HepG2 (cell line): ENCODE results near the gene CLEC16A. TPM values are rescaled to one million over a fixed set of nuclear protein-coding genes. Genes with fewer than 3 reads are reported as not detected.

Experiments used
- ATAC-seq: fragments of 200-7000 bp; cut with Tn5 transposase; 3 replicates; pipeline ENCODE4 v1.9.1; 2020; ENCODE audit warnings: mild to moderate bottlenecking, moderate library complexity
- BruUV-seq: library from RNA; stranded (reverse); fragments of 400-500 nt; replicated peaks from 2 replicates; lab custom pipeline; 2021; lab: Mats Ljungman, UMichigan
- CTCF ChIA-PET: fragments of 300-600 bp; formaldehyde crosslinking; extraction: SDS; loops from one replicate; lab custom pipeline; 2021; ENCODE audit warnings: low total read pairs, inconsistent platforms, low intra/inter-chr PET ratio; lab: Yijun Ruan, JAX
- POLR2A ChIA-PET: fragments of 350-600 bp; sonication (Branson Sonifier 250); formaldehyde crosslinking; loops from one replicate; lab custom pipeline; 2020; ENCODE audit warnings: antibody characterized with exemption, inconsistent platforms; lab: Yijun Ruan, JAX
- DNase-seq: peaks from one replicate; pipeline ENCODE4 v3.0.0-alpha.2; 2015; ENCODE audit warnings: low spot score
- FAIRE-seq: peaks from 3 replicates; lab custom pipeline; 2011; peaks lifted over from hg19 to GRCh38; lab: Jason Lieb, UNC
- H2AFZ ChIP-seq: one replicate; pipeline ENCODE4 v1.6.1; 2011; ENCODE audit warnings: low read length, inconsistent platforms
- H3K27ac ChIP-seq: fragments of 300-600 bp; 3 replicates; pipeline ENCODE4 v1.8.0; 2011; ENCODE audit warnings: mixed run types, mild to moderate bottlenecking, mixed read lengths, low read length, inconsistent platforms; ENCODE audit not compliant: insufficient read depth; ENCODE audit errors: extremely low read length
- H3K27me3 ChIP-seq, 2 experiments: fragments of 200-600 bp in 1 of 2; 2 replicates in 1 of 2; 3 replicates in 1 of 2; pipeline versions ENCODE4 v1.6.0 to v1.8.0; 2011; ENCODE audit warnings: low read length in 2 of 2, mild to moderate bottlenecking in 2 of 2, moderate library complexity in 2 of 2, inconsistent platforms in 1 of 2; ENCODE audit not compliant: insufficient read depth in 2 of 2, control insufficient read depth in 1 of 2
- H3K36me3 ChIP-seq, 2 experiments: fragments of 200-600 bp in 1 of 2; replicated peaks in 1 of 2; 2 replicates in 1 of 2; 3 replicates in 1 of 2; pipeline versions ENCODE4 v1.5.1 to v1.8.0; 2011; ENCODE audit warnings: low read length in 2 of 2, inconsistent platforms in 1 of 2; ENCODE audit not compliant: insufficient read depth in 2 of 2, control insufficient read depth in 1 of 2
- H3K4me1 ChIP-seq: 2 replicates; pipeline ENCODE4 v1.5.1; 2012; ENCODE audit warnings: low read length, inconsistent platforms; ENCODE audit not compliant: insufficient read depth
- H3K4me2 ChIP-seq: 2 replicates; pipeline ENCODE4 v1.6.0; 2011; ENCODE audit warnings: low read depth, low read length, inconsistent platforms
- H3K4me3 ChIP-seq, 3 experiments: fragments of 200-600 bp in 1 of 3; sonication (generic), shearing (Covaris generic) in 1 of 3; replicated peaks in 1 of 3; 2 replicates each; pipeline ENCODE4 v1.5.1; 2011 to 2016; ENCODE audit warnings: low read length in 3 of 3, inconsistent platforms in 2 of 3, low read depth in 2 of 3, mild to moderate bottlenecking in 2 of 3, control low read depth in 1 of 3, mixed read lengths in 1 of 3; ENCODE audit not compliant: insufficient read depth in 1 of 3
- H3K79me2 ChIP-seq: one replicate; pipeline ENCODE4 v1.6.1; 2011; ENCODE audit warnings: low read length, inconsistent platforms; ENCODE audit not compliant: insufficient read depth
- H3K9ac ChIP-seq: 2 replicates; pipeline ENCODE4 v1.6.0; 2011; ENCODE audit warnings: mild to moderate bottlenecking, low read depth, low read length, inconsistent platforms; ENCODE audit not compliant: insufficient read depth
- H3K9me3 ChIP-seq: 2 replicates; pipeline ENCODE4 v1.5.1; 2012; ENCODE audit warnings: mild to moderate bottlenecking, low read length
- H4K20me1 ChIP-seq: 2 replicates; pipeline ENCODE4 v1.6.0; 2011; ENCODE audit warnings: inconsistent platforms, mild to moderate bottlenecking, low read length, moderate library complexity; ENCODE audit not compliant: insufficient read depth
- ATF7 ChIP-seq, 2 experiments: fragments of 450-650 bp in 1 of 2; sonication (generic) in 1 of 2; formaldehyde crosslinking in 1 of 2; IDR thresholded peaks; 2 replicates each; pipeline versions ENCODE4 v1.4.0 to v1.6.1; 2016 to 2020; ENCODE audit warnings: antibody characterized with exemption in 1 of 2, mild to moderate bottlenecking in 1 of 2, missing genetic modification reagents in 1 of 2
- BCL3 ChIP-seq: sonication (generic); formaldehyde crosslinking; IDR thresholded peaks from 2 replicates; pipeline ENCODE4 v1.5.1; 2020; ENCODE audit warnings: mild to moderate bottlenecking, missing genetic modification reagents, moderate library complexity
- EZH2 ChIP-seq: conservative IDR thresholded peaks from 2 replicates; pipeline ENCODE4 v1.6.1; 2012; ENCODE audit warnings: mild to moderate bottlenecking, low read depth, low read length, moderate library complexity
- GATA4 ChIP-seq: sonication (generic); IDR thresholded peaks from 2 replicates; pipeline ENCODE4 v1.6.1; 2016; ENCODE audit warnings: antibody characterized with exemption, low read depth, borderline replicate concordance
- HBP1 ChIP-seq: IDR thresholded peaks from 2 replicates; pipeline ENCODE4 v1.6.1; 2016; ENCODE audit warnings: low read depth, control low read depth
- KDM5B ChIP-seq: sonication (generic); formaldehyde crosslinking; IDR thresholded peaks from 2 replicates; pipeline ENCODE4 v1.4.0; 2020; ENCODE audit warnings: missing genetic modification reagents, mild to moderate bottlenecking, borderline replicate concordance
- KMT2A ChIP-seq: sonication (generic); formaldehyde crosslinking; IDR thresholded peaks from 2 replicates; pipeline ENCODE4 v1.4.0; 2020; ENCODE audit warnings: missing genetic modification reagents
- KMT2B ChIP-seq: IDR thresholded peaks from 2 replicates; pipeline ENCODE4 v1.6.1; 2016; ENCODE audit warnings: missing genetic modification reagents, missing compliant biosample characterization
- POLR2A ChIP-seq, 2 experiments: IDR thresholded peaks; 2 replicates each; pipeline ENCODE4 v1.6.1; 2011; ENCODE audit warnings: low read depth in 2 of 2, low read length in 2 of 2, mild to moderate bottlenecking in 1 of 2, moderate library complexity in 1 of 2; ENCODE audit not compliant: insufficient read depth in 1 of 2
- POLR2AphosphoS5 ChIP-seq: IDR thresholded peaks from 2 replicates; pipeline ENCODE4 v1.6.1; 2012; ENCODE audit warnings: low read depth, low read length
- SCMH1 ChIP-seq: sonication (generic); formaldehyde crosslinking; IDR thresholded peaks from 2 replicates; pipeline ENCODE4 v1.9.0; 2021; ENCODE audit warnings: missing genetic modification reagents, mild to moderate bottlenecking, borderline replicate concordance
- SMC3 ChIP-seq: IDR thresholded peaks from 2 replicates; pipeline ENCODE4 v1.6.1; 2011; ENCODE audit warnings: low read length, improper control_type of control experiment
- XRCC5 ChIP-seq: fragments of 200-400 bp; formaldehyde crosslinking; optimal IDR thresholded peaks from 2 replicates; pipeline ENCODE3; 2017; ENCODE audit warnings: mild to moderate bottlenecking, low read length
- ZBTB25 ChIP-seq: IDR thresholded peaks from 2 replicates; pipeline ENCODE4 v1.6.1; 2018; ENCODE audit warnings: missing genetic modification reagents
- ZBTB38 ChIP-seq: sonication (generic); formaldehyde crosslinking; IDR thresholded peaks from 2 replicates; pipeline ENCODE4 v1.5.1; 2020; ENCODE audit warnings: mild to moderate bottlenecking, missing genetic modification reagents
- ZNF274 ChIP-seq: sonication (generic); formaldehyde crosslinking; IDR thresholded peaks from 2 replicates; pipeline ENCODE4 v1.5.1; 2020; ENCODE audit warnings: mild to moderate bottlenecking, missing genetic modification reagents
- ZNF691 ChIP-seq: sonication (generic); formaldehyde crosslinking; IDR thresholded peaks from 2 replicates; pipeline ENCODE4 v1.4.0; 2020; ENCODE audit warnings: missing genetic modification reagents, low read depth, mild to moderate bottlenecking, borderline replicate concordance
- ZNF772 ChIP-seq: sonication (generic); formaldehyde crosslinking; IDR thresholded peaks from 2 replicates; pipeline ENCODE4 v1.5.0; 2020; ENCODE audit warnings: mild to moderate bottlenecking, missing genetic modification reagents
- WGBS: methylation state at CpG from one replicate; pipeline ENCODE4 v1.1.6; 2017; ENCODE audit warnings: low lambda C conversion rate; 5-methylcytosine and 5-hydroxymethylcytosine counted together
- in situ Hi-C: cut with HindIII; loops from 2 replicates; pipeline ENCODE4 v1.10.0; 2017; ENCODE audit warnings: low pct_unique_long_range_greater_than_20kb; ENCODE audit not compliant: extremely low pct_ligation_motif_present
- intact Hi-C: fragments of 100-400 bp; cut with micrococcal nuclease; formaldehyde crosslinking; loops from one replicate; pipeline ENCODE4 v1.10.0; 2022; ENCODE audit not compliant: unreplicated experiment
- polyA plus RNA-seq, 8 experiments: library from polyadenylated mRNA; depleted of rRNA in 3 of 8; stranded (reverse) in 7 of 8; unstranded in 1 of 8; fragments of >200 nt; fragmentation: Illumina TruSeq in 4 of 8; extraction: Trizol in 4 of 8; gene quantifications; 2 replicates each; pipeline versions ENCODE4 v1.2.1 to v1.2.3, GENCODE V29; 2011 to 2016; ENCODE audit warnings: low read depth in 4 of 8, missing spikeins in 1 of 8, mixed read lengths in 1 of 8; ENCODE audit not compliant: insufficient read depth in 1 of 8
- total RNA-seq, 5 experiments: library from RNA; depleted of rRNA; stranded (reverse); fragments of >200 nt; fragmentation: Illumina TruSeq; extraction: Trizol; gene quantifications; 2 replicates each; pipeline ENCODE4 v1.2.3, GENCODE V29; 2016; ENCODE audit warnings: low read depth in 1 of 5

Gene CLEC16A
- total and polyA plus RNA-seq, 2 of the 13 experiments (the other 11 are each of a cell fraction or from before 2014, with no cell fraction given): 8.5 to 10.3 TPM

- TF ChIP-seq ZNF772 (CRISPR knock-in tag) (peak; percentile 26; the same call in 1 of the 2 replicates), SMC3 (peak; percentile 8; the same call in 1 of the 2 replicates)
Observed at GRCh38 chr16:10937068-10937859, 7.1 kb upstream of the CLEC16A start (continued).

GRCh38 chr16:10938321-10938720 is 6.0 kb upstream of the CLEC16A start:
- Histone ChIP-seq H3K36me3 (peaks cover 2 to 13% of the 10 kb centered on the region in 2 experiments), H3K4me3 (peak overlapping the region in 1 of 3 experiments; percentile 8; a peak in 1 of 6 replicates), H3K27me3 (no peaks in the 10 kb centered on the region; a peak in 1 of 5 replicates), H2AFZ (no peak overlapping the region), H4K20me1 (peaks cover 45% of the 10 kb centered on the region), H3K4me1 (peaks cover 67% of the 10 kb centered on the region), H3K9me3 (no peaks in the 10 kb centered on the region), H3K27ac (peak overlapping the region; percentile 34), H3K79me2 (peaks cover 63% of the 10 kb centered on the region), H3K9ac (peak overlapping the region; percentile 31; the same call in 1 of the 2 replicates), H3K4me2 (peak overlapping the region; percentile 97)
- WGBS: 97% methylated on average over 7 of the region's 7 CpGs
- DNase-seq (no peak), ATAC-seq (no peak), FAIRE-seq (no peak)
- in situ Hi-C loops (no loop called here), intact Hi-C loops (no loop called here)
- BruUV-seq: no TSS peak
- TF ChIP-seq SCMH1 (CRISPR knock-in tag) (no peak), KMT2B (CRISPR knock-in tag) (0 out of 2 replicates have a peak, but pooled peaks have one; percentile 11), ZBTB25 (CRISPR knock-in tag) (no peak), XRCC5 (peak; percentile 13), BCL3 (no peak), POLR2A (IDR thresholded peaks at IDR 0.05; ENCODE audit: insufficient read depth in 1 of 2, low read depth in 2 of 2, low read length in 2 of 2) (0 out of 4 replicates have a peak, but pooled peaks of 1 of the 2 experiments have one; percentile 15), ZBTB38 (CRISPR knock-in tag) (0 out of 2 replicates have a peak, but pooled peaks have one; percentile 15), KDM5B (CRISPR knock-in tag) (no peak), ZNF691 (CRISPR knock-in tag) (no peak), GATA4 (no peak), HBP1 (CRISPR knock-in tag) (no peak), ZNF274 (CRISPR knock-in tag) (peak; percentile 33; the same call in 1 of the 2 replicates), EZH2 (no peak), ATF7 (IDR thresholded peaks at IDR 0.05) (no peak), ATF7 (CRISPR knock-in tag; IDR thresholded peaks at IDR 0.05) (no peak), POLR2AphosphoS5 (0 out of 2 replicates have a peak, but pooled peaks have one; percentile 29), KMT2A (CRISPR knock-in tag) (peak; percentile 6; the same call in 1 of the 2 replicates)
- CTCF ChIA-PET: no interaction called here
- POLR2A ChIA-PET: interaction anchor here (1.9 to 4.5 kb wide), 2 partner anchors 14 to 15 kb away, joined by 8 to 60 read pairs; no protein-coding TSS in a partner anchor
